PC-3 (cell line): ENCODE measurements around the gene PSMC1. TPM values are rescaled to one million over a fixed set of nuclear protein-coding genes. Genes with fewer than 3 reads are reported as not detected.

Experiments used
- ATAC-seq: fragments of 200-7000 bp; cut with Tn5 transposase; 2 replicates; pipeline ENCODE4 v1.9.1; 2020; ENCODE audit warnings: mild to moderate bottlenecking, moderate library complexity
- BruUV-seq: library from RNA; stranded (reverse); fragments of 400-500 nt; replicated peaks from 2 replicates; lab custom pipeline; 2021; lab: Mats Ljungman, UMichigan
- CTCF ChIA-PET: fragments of 300-600 bp; sonication (Branson Sonifier 250); formaldehyde crosslinking; loops from one replicate; lab custom pipeline; 2022; ENCODE audit warnings: antibody characterized with exemption; lab: Charles Lee
- POLR2A ChIA-PET: fragments of 300-600 bp; sonication (Branson Sonifier 250); formaldehyde crosslinking; loops from one replicate; lab custom pipeline; 2022; ENCODE audit warnings: antibody characterized with exemption; ENCODE audit not compliant: unreplicated experiment; lab: Charles Lee
- DNase-seq: peaks from one replicate; pipeline ENCODE4 v3.0.0-alpha.2; 2015
- H2AFZ ChIP-seq: fragments of 300-600 bp; sonication (generic); 2 replicates; pipeline ENCODE4 v1.6.0; 2016; ENCODE audit warnings: antibody characterized with exemption, low read length
- H3F3A ChIP-seq: fragments of 300-600 bp; sonication (generic); one replicate; pipeline ENCODE4 v1.6.0; 2017; ENCODE audit warnings: antibody characterized with exemption, low read length, control low read depth, mild to moderate bottlenecking; ENCODE audit not compliant: unreplicated experiment
- H3K27ac ChIP-seq: fragments of 300-600 bp; sonication (generic); 2 replicates; pipeline ENCODE4 v1.5.1; 2016; ENCODE audit warnings: mild to moderate bottlenecking, low read length
- H3K27me3 ChIP-seq: fragments of 300-600 bp; sonication (generic); 2 replicates; pipeline ENCODE4 v1.6.1; 2016; ENCODE audit warnings: low read length, mixed read lengths
- H3K36me3 ChIP-seq: fragments of 300-600 bp; sonication (generic); 2 replicates; pipeline ENCODE4 v1.6.1; 2016; ENCODE audit warnings: low read depth, mixed run types, low read length, mixed read lengths
- H3K4me1 ChIP-seq: fragments of 300-600 bp; sonication (generic); 2 replicates; pipeline ENCODE4 v1.5.1; 2016; ENCODE audit warnings: low read length; ENCODE audit not compliant: insufficient read depth
- H3K4me2 ChIP-seq: fragments of 300-600 bp; sonication (generic); 2 replicates; pipeline ENCODE4 v1.6.0; 2016; ENCODE audit warnings: low read length
- H3K4me3 ChIP-seq: fragments of 300-600 bp; sonication (generic); 2 replicates; pipeline ENCODE4 v1.5.1; 2016; ENCODE audit warnings: mild to moderate bottlenecking, low read length, mixed read lengths
- H3K79me2 ChIP-seq: fragments of 300-600 bp; sonication (generic); 2 replicates; pipeline ENCODE4 v1.6.1; 2017; ENCODE audit warnings: low read length, mixed read lengths
- H3K9ac ChIP-seq: fragments of 300-600 bp; sonication (generic); 2 replicates; pipeline ENCODE4 v1.6.0; 2016; ENCODE audit warnings: mild to moderate bottlenecking, low read length
- H3K9me2 ChIP-seq: fragments of 300-600 bp; sonication (generic); replicated peaks from 2 replicates; pipeline ENCODE4 v1.6.1; 2016; ENCODE audit warnings: mixed run types, low read length, mixed read lengths
- H3K9me3 ChIP-seq: fragments of 300-600 bp; sonication (generic); 2 replicates; pipeline ENCODE4 v1.6.1; 2016; ENCODE audit warnings: low read length, mixed read lengths
- H4K20me1 ChIP-seq: fragments of 300-600 bp; sonication (generic); 2 replicates; pipeline ENCODE4 v1.6.1; 2016; ENCODE audit warnings: low read length, mixed read lengths
- EZH2 ChIP-seq: fragments of 300-600 bp; sonication (generic); IDR thresholded peaks from one replicate; pipeline ENCODE4 v1.6.1; 2017; ENCODE audit warnings: antibody characterized with exemption, mild to moderate bottlenecking, low read length; ENCODE audit not compliant: unreplicated experiment
- EZH2phosphoT487 ChIP-seq: fragments of 300-600 bp; sonication (generic); IDR thresholded peaks from 2 replicates; pipeline ENCODE4 v1.6.1; 2018; ENCODE audit warnings: mild to moderate bottlenecking, antibody characterized with exemption, low read length, borderline replicate concordance
- intact Hi-C: fragments of 100-400 bp; cut with micrococcal nuclease; formaldehyde crosslinking; loops from 2 replicates; pipeline ENCODE4 v1.9.0; 2023
- total RNA-seq: library from RNA; depleted of rRNA; stranded (reverse); fragments of >200 nt; gene quantifications from 2 replicates; pipeline ENCODE4 v1.2.3, GENCODE V29; 2014
- TF ChIP-seq, protein P1 (sequence below): fragments of 300-600 bp; sonication (generic); conservative IDR thresholded peaks from 2 replicates; pipeline ENCODE4 v1.5.1; 2017; ENCODE audit warnings: antibody characterized with exemption, low read depth, mild to moderate bottlenecking, low read length

PSMC1 gene
- total RNA-seq, 1 experiment from 2014 or later = 208 TPM

DNA sequence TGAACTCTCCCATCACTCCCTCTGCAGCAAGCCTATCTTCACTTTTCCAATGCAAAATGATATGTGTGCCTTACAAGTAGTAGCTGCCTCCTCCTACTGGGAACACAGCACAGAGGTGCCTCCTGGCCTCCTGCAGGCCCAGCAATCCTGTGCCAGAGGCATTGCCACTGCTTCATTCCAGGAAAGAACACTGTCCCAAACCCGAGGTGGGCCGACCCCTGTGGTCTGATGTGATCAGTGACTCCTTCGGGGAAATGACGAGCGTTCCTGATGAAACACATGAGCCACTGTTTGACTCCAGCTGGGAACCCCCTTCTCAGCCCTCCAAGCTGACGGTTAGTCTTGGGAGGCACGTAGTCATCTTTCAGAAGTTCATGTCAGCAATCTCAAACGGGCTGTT, 19.5 kb downstream of the PSMC1 start:
- DNase-seq (no peak), ATAC-seq (no peak)
- no peak overlapping the region for H3K4me3 ChIP-seq
- no peak overlapping the region for H3K9ac ChIP-seq
- intact Hi-C loops = no loop called here
- no peak overlapping the region for H3K27ac ChIP-seq
- no TSS peak for BruUV-seq
- ChIA-PET CTCF (no interaction called here), POLR2A (no interaction called here)
- no peak overlapping the region for H2AFZ ChIP-seq
- H3F3A ChIP-seq = no peaks in the 10 kb centered on the region
- H4K20me1 ChIP-seq = no peaks in the 10 kb centered on the region
- peaks cover 2% of the 10 kb centered on the region for H3K4me1 ChIP-seq
- TF ChIP-seq EZH2phosphoT487 (no peak), EZH2 (no peak)
- TF ChIP-seq, protein P1, sequence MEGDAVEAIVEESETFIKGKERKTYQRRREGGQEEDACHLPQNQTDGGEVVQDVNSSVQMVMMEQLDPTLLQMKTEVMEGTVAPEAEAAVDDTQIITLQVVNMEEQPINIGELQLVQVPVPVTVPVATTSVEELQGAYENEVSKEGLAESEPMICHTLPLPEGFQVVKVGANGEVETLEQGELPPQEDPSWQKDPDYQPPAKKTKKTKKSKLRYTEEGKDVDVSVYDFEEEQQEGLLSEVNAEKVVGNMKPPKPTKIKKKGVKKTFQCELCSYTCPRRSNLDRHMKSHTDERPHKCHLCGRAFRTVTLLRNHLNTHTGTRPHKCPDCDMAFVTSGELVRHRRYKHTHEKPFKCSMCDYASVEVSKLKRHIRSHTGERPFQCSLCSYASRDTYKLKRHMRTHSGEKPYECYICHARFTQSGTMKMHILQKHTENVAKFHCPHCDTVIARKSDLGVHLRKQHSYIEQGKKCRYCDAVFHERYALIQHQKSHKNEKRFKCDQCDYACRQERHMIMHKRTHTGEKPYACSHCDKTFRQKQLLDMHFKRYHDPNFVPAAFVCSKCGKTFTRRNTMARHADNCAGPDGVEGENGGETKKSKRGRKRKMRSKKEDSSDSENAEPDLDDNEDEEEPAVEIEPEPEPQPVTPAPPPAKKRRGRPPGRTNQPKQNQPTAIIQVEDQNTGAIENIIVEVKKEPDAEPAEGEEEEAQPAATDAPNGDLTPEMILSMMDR = no peak
- H3K9me2 ChIP-seq = no peaks in the 10 kb centered on the region
- no peaks in the 10 kb centered on the region for H3K79me2 ChIP-seq
- no peaks in the 10 kb centered on the region for H3K27me3 ChIP-seq
- peaks cover 19% of the 10 kb centered on the region for H3K36me3 ChIP-seq
- no peak overlapping the region for H3K4me2 ChIP-seq
- no peaks in the 10 kb centered on the region for H3K9me3 ChIP-seq

GRCh38 chr14:90276646-90277367, 20.5 kb downstream of the PSMC1 start:
- TF ChIP-seq, protein P1 = no peak
- TF ChIP-seq EZH2phosphoT487 (no peak), EZH2 (no peak)
- Histone ChIP-seq H3K4me2 (no peak overlapping the region), H3K9me2 (no peaks in the 10 kb centered on the region), H3K27ac (no peak overlapping the region), H3K9ac (no peak overlapping the region), H3K9me3 (no peaks in the 10 kb centered on the region), H3K4me1 (peaks cover 12% of the 10 kb centered on the region), H3K36me3 (peaks cover 10% of the 10 kb centered on the region), H3F3A (no peaks in the 10 kb centered on the region), H4K20me1 (no peaks in the 10 kb centered on the region), H3K27me3 (no peaks in the 10 kb centered on the region), H3K79me2 (no peaks in the 10 kb centered on the region), H2AFZ (no peak overlapping the region), H3K4me3 (no peak overlapping the region)
- ATAC-seq (no peak), DNase-seq (peak; percentile 13)
- no TSS peak for BruUV-seq
- CTCF ChIA-PET = interaction anchor here (0.9 kb wide), 1 partner anchor 19 kb away, joined by 3 read pairs; no protein-coding TSS in a partner anchor
- POLR2A ChIA-PET = no interaction called here
- intact Hi-C loops = no loop called here

GRCh38 chr14:90277581-90278198, 21.3 kb downstream of the PSMC1 start:
- CTCF ChIA-PET = interaction anchor here (0.9 kb wide), 1 partner anchor 19 kb away, joined by 3 read pairs; no protein-coding TSS in a partner anchor
- no peaks in the 10 kb centered on the region for H3K9me2 ChIP-seq
- intact Hi-C loops = no loop called here
- POLR2A ChIA-PET = no interaction called here
- no peak overlapping the region for H3K9ac ChIP-seq
- no peaks in the 10 kb centered on the region for H3F3A ChIP-seq
- H3K27me3 ChIP-seq = no peaks in the 10 kb centered on the region
- DNase-seq (no peak), ATAC-seq (no peak)
- H2AFZ ChIP-seq = no peak overlapping the region
- no peak for TF ChIP-seq EZH2phosphoT487
- TF ChIP-seq EZH2 = no peak
- TF ChIP-seq, protein P1 = no peak
- no peaks in the 10 kb centered on the region for H4K20me1 ChIP-seq
- H3K4me2 ChIP-seq = no peak overlapping the region
- no peak overlapping the region for H3K27ac ChIP-seq
- BruUV-seq = no TSS peak
- no peak overlapping the region for H3K4me3 ChIP-seq
- H3K36me3 ChIP-seq = peaks cover 4% of the 10 kb centered on the region
- H3K4me1 ChIP-seq = peaks cover 15% of the 10 kb centered on the region
- H3K79me2 ChIP-seq = no peaks in the 10 kb centered on the region
- H3K9me3 ChIP-seq = no peaks in the 10 kb centered on the region
